ENCODE measurements around the gene GMDS. TPM values are rescaled to one million over a fixed set of nuclear protein-coding genes. Genes with fewer than 3 reads are reported as not detected.

GMDS gene
- total and polyA plus RNA-seq, 2 of the 8 experiments (the other 6 are each of a cell fraction or from before 2014, with no cell fraction given), result 16.8 to 50.0 TPM

- TF ChIP-seq HDAC6 (IDR thresholded peaks at IDR 0.05; ENCODE audit: low read depth, low read length) (no peak), ATF2 (IDR thresholded peaks at IDR 0.05; ENCODE audit: low read length) (no peak), BACH1 (IDR thresholded peaks at IDR 0.05; ENCODE audit: low read length) (no peak), KDM5A (IDR thresholded peaks at IDR 0.05; ENCODE audit: low read length) (no peak), EP300 (IDR thresholded peaks at IDR 0.05; ENCODE audit: borderline replicate concordance in 1 of 2, low read depth in 2 of 2, low read length in 2 of 2) (no peak), ASH2L (IDR thresholded peaks at IDR 0.05; ENCODE audit: low read length) (no peak), EZH2 (IDR thresholded peaks at IDR 0.05; ENCODE audit: low read depth, low read length, severe bottlenecking) (no peak), FOSL1 (IDR thresholded peaks at IDR 0.05; ENCODE audit: insufficient read depth, low read depth, low read length) (no peak)
Observed at GRCh38 chr6:2110504-2110903, 134.9 kb downstream of the GMDS start (continued).
